COLO668 (cell line): ENCODE measurements around the gene GAK.

ENCODE experiments used
- DNase-seq: peaks from one replicate; lab custom pipeline; 2025; ENCODE audit not compliant: unreplicated experiment; lab: John Stamatoyannopoulos, UW

GAK gene

GRCh38 chr4:874971-875817 lies 56.9 kb downstream of the GAK start:
- no peak for DNase-seq

DNA sequence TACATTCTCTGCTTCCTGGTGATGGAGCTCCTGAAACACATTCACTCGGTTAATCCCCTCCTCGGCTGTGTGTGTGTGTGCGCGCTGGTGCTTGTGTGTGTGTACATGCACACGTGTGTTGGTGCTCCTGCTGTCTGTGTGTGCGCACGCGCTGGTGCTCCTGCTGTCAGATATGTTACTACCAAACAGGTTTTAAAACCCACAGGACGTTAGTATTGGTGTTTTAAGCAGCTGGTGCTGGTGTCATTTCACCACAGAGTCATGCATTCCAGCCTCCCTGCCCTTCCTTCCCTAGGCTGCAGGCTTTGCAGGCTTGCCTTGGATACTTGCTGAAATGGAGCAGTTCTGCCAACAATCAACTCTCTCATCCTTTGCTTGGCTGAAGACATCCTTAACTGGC lies 58.1 kb downstream of the GAK start:
- DNase-seq = no peak

DNA sequence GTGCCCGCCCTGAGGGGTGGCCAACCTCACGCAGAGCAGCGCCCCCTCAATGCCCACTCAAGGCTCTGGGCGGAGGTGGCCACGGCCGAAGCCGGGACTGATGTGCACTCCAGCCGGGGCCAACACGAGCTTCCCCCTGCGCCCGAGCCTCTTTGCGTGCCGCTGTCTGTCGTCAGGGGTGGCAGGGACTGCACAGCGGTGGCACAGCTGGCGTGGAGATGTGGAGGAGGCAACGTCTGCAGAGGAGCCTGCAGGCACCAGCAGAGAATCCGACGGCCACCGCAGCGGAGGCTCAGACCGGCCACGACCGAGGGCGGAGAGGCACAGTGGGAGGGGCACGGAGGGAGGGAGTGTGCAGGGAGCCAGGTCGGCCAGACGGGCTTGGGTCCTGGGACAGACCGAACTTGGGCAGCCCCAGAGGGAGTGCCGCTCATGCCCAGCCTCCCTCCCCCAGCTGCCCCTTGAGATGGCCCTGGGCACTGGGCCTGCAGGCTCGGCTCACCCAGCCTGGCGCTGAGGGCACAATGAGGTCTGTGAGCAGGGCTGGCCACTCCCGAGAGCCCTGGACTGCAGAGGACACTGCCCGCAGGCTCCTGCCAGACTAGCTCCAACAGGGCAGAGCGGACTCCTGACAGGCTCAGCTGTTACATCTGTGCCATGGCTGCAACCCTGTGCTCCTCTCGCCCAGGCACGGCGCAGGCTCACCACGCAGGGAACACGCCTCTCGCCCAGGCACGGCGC lies 59.7 kb downstream of the GAK start:
- DNase-seq = no peak

DNA sequence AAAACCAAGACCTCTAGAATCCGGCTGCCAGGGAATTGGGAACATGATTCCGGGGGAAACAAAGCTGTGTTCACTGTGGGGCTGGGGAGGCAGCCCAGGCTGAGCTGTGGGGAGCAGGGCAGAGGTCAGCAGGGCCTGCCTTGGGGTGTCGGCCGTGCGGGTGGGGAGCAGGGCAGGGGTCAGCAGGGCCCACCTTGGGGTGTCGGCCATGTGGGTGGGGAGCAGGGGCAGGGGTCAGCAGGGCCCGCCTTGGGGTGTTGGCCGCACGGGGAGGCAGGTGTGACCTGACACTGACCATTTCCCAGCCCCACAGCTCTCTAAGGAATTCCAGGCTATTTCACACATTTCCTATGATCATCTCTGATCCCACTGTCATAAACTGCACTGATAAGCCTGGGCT lies 60.6 kb downstream of the GAK start:
- DNase-seq = no peak

DNA sequence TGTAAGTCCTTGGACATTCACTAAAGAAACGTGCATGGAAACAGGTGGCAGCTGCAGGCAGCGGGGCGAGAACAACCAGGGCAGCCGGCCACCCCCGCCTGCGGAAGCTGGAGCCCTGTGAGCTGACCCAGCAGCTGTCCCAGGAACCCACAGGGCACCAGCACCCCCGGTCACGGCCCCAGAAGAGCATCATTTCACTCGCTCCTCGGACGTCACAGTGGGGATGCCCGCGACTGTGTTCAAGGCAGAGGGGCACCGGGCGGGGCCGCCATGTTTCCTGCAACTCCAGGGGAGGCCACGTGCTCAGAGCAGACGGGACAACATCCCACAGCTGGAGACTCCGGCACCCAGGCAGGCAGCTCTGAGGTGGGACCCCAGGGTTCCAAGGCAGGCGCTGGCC lies 61.2 kb downstream of the GAK start:
- no peak for DNase-seq

GRCh38 chr4:869776-870175 lies 62.3 kb downstream of the GAK start:
- DNase-seq = no peak

DNA sequence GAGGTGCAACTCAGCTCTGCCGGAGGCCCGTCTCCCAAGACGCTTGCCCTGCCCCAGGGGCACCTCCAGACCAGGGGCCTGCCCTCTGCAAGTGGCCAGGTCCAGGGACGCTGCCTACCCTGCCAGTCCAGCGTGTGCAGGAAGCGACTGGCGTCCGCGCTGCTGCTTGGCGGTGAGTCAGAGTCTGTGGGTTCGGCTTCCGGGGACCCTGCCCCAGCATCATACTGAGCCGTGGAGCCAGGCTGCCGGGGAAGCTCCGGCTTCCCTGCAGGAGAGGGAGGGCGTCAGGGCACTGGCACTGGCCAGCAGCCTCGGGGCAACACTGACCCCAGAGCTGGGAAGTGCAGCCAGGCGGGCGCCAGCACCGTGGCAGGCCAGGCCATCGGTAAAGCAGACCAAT lies 63.7 kb downstream of the GAK start:
- no peak for DNase-seq

DNA sequence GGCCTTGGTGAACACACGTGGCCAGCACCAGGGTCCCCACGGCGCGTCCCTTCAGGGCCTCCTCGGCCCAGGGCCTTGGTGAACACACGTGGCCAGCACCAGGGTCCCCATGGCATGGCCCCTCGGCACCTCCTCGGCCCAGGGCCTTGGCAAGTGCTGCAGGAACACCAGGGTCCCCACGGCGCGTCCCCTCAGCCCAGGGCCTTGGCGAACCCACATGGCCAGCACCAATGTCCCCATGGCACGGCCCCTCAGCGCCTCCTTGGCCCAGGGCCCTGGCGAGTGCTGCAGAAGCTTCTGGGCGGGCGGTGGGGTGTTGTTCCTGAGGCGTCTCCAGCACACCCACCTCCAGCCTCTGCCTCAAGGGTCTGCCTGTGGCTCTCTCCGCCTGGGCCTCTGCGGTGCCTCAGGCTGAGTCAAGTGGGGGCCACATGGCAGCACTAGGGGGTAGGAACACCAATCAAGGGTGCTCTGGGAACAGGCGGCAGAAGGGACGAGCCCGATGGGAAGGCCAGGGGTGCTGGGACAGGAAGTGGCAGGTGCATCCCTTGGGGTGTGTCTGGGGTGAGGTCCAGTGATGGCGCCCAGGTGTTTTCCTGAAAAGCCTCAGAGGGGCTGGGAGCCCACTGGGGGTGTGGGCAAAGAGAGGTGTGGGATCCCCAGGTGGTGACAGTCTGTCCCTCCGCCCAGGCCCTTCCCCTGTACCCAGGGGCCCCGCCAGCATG lies 64.4 kb downstream of the GAK start:
- no peak for DNase-seq

- no peak for DNase-seq
Measured at GRCh38 chr4:866761-867390, 65.2 kb downstream of the GAK start.

GRCh38 chr4:866068-866760 lies 65.9 kb downstream of the GAK start:
- no peak for DNase-seq

DNA sequence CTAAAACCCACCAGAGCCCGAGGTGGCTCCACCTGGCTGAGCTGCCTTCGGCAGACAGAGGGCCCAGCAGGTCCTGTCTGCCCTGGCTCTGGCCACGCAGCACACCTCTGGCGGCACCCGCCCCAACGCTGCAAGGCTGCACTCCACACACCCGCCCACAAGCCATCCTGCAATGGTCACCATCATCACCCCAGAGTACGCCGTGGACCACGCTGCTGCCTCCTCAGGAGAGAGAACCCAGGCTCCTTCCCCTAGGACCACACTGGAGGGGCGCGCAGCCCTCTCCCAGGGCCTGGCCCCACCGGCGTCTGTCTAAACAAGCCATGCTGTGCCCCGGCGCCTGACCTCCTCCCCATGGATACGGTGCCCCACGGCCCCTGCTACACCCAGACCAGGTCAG lies 66.5 kb downstream of the GAK start:
- no peak for DNase-seq

DNA sequence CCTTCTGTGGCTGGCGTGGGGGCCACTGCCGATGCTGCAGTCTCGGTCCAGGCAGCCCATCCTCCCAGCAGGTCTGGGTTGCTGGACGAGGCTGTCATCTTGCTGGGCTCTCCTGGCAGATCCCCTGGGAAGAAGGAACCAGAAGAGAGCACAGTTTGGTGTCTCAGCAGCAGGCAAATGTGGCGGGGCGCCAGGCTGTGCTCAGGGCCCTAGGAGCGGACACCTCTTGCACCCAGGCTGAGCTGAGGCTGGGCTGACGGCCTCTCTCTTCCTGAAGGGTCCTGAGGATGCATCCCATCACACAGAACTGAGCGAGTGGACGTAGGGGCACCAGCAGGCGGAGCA lies 67.0 kb downstream of the GAK start:
- no peak for DNase-seq

GRCh38 chr4:864456-865120 lies 67.5 kb downstream of the GAK start:
- no peak for DNase-seq

- no peak for DNase-seq
Measured at GRCh38 chr4:860561-860960, 71.6 kb downstream of the GAK start.

DNA sequence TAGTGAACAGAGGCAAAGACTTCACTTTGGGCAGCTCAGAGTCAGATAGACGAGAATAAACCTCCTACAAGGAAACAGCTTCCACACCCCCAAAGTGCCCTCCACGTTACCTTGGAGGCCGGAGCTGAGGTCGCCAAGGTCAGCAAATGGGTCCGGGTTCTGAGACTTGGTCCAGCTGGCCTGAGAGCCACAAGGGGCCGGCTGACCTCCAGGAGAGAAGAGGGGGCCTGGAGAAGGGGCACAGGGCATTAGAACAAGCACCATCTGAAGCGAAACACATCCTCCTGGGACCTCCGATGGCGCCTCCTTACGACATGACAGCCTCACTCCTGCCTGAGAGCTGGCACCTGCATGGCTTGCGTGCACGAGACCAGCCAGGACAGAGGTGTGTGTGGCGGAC lies 72.6 kb downstream of the GAK start:
- no peak for DNase-seq

DNA sequence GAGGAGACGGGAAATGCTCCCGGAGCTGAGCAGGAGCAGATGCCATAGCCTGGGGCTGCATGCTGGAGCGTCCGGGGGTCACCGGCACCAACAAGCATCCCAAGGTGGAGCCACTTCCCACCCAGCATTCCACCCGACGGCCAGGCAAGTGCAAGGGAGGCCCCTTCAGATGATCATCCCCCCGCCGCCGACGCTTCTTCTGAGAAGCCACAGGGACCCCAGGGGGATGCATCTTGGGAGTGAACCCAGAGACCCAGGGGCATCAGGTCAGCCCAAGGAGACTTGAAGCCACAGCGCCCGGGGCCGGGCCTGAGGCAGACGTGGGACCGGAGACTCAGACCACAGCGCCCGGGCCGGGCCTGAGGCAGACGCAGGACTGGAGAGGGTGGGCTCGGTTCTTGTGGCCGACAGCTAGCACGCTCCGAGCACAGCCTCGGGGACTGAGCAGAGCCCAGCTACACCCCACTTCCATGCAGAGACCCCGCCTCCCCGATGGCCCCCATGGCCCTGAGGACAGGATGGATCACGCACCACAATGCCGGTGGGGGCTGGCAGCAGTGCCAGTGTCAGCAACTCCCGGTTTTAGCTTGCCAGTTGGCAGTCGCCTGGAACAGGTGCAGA lies 73.2 kb downstream of the GAK start:
- DNase-seq = no peak

GRCh38 chr4:858041-858481 lies 74.1 kb downstream of the GAK start:
- DNase-seq = no peak

DNA sequence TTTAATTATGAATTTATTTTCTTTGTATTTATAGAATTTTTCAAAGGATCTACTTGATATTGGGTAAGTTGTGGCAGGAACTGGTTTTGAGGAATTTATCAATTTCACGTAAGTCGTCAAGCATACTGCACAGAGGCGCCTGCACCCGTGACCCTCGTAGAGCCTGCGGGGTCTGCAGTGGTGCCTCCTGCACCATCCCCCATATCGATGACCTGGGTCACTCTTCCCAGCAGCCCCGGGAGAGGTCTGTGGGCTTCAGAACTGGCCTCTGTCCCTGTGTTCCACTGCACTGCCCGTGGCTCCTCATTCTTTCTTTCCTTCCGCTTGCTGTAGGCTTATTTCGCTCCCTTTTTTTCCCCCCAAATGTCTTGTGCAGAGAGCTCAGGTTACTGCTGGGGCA lies 74.7 kb downstream of the GAK start:
- no peak for DNase-seq

- DNase-seq = peak; percentile 45
Measured at GRCh38 chr4:856225-856901, 75.8 kb downstream of the GAK start.
